A549 (cell line): ENCODE results near the gene NUP188.

Source experiments
- CEBPB ChIP-seq, 2 experiments: fragments of >200 bp in 1 of 2; sonication (Bioruptor Twin) in 1 of 2; formaldehyde crosslinking in 1 of 2; IDR thresholded peaks; 2 replicates each; pipeline ENCODE4 v1.6.1; 2012 to 2016
- CTCF ChIP-seq: fragments of >200 bp; sonication (Bioruptor Twin); formaldehyde crosslinking; IDR thresholded peaks from 3 replicates; pipeline ENCODE4 v1.5.1; 2016
- NR3C1 ChIP-seq: fragments of >200 bp; sonication (Bioruptor Twin); formaldehyde crosslinking; IDR thresholded peaks from 3 replicates; pipeline ENCODE4 v1.6.1; 2017
- POLR2A ChIP-seq: IDR thresholded peaks from 2 replicates; pipeline ENCODE4 v1.6.1; 2012; ENCODE audit warnings: mild to moderate bottlenecking, low read length
- REST ChIP-seq: fragments of 200-600 bp; sonication (generic); IDR thresholded peaks from 2 replicates; pipeline ENCODE4 v1.6.1; 2016; ENCODE audit warnings: antibody characterized with exemption, mild to moderate bottlenecking, moderate library complexity
- USF2 ChIP-seq: fragments of 450-650 bp; IDR thresholded peaks from 2 replicates; pipeline ENCODE4 v1.6.1; 2014; ENCODE audit warnings: antibody characterized with exemption
- ZFP36 ChIP-seq: fragments of 450-650 bp; IDR thresholded peaks from 2 replicates; pipeline ENCODE4 v1.6.1; 2014; ENCODE audit warnings: borderline replicate concordance; ENCODE audit not compliant: partially characterized antibody

- TF ChIP-seq CEBPB (IDR thresholded peaks at IDR 0.05) (no peak), CTCF (no peak), NR3C1 (no peak), ZFP36 (no peak), POLR2A (no peak), REST (no peak), USF2 (no peak)
Measured at GRCh38 chr9:129023908-129024233, 76.4 kb downstream of the NUP188 start.
